ENCODE measurements around the gene KIF2C.
A peak's percentile ranks its signal among the peaks of the same experiment; 100 is the strongest.
"Not testable (repeated sequence)": the region's sequence is repeated elsewhere in the genome, so short reads cannot be mapped to it uniquely, and the experiment has no call there.

The KIF2C gene

DNA sequence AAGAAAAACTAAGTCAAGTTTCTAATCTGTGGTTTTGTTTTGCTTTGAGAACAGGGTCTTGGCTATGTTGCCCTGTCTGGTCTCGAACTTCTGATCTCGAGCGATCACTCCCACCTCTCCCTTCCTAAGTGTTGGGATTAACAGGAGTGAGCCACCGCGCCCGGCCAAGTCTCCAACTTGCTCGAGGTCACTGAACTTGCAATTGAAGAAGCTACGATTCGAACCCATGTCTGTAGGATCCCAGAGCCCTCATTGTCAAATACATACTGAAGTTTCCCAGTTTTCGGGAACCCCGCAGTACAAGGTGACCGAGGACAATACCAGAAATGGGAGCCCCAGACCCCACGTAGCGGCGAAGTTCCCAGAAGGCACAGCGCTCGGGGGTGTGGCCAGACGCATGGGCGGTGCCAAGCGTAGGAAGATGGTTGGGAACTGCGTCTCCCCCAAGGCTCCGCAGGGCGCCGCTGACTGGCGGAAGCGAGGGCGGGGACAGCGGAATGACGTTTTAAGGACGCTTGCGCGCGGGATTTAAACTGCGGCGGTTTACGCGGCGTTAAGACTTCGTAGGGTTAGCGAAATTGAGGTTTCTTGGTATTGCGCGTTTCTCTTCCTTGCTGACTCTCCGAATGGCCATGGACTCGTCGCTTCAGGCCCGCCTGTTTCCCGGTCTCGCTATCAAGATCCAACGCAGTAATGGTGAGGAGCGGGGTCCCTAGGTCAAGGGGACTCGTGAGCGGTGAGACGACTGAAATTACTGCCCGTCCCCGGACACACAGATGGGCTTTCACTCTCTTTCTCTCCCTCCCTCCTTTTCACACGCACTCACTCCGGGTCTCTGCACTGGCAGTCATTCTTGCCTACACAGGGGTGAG is at the start of gene KIF2C:
Gene KIF2C, plus strand, starts transcription at position 531 of the 872 bp plus-strand sequence. Its CDS starts 96 bp downstream, at position 627.
- peak; percentile 94 for DNase-seq (ENCODE audit: low read depth)

DNA sequence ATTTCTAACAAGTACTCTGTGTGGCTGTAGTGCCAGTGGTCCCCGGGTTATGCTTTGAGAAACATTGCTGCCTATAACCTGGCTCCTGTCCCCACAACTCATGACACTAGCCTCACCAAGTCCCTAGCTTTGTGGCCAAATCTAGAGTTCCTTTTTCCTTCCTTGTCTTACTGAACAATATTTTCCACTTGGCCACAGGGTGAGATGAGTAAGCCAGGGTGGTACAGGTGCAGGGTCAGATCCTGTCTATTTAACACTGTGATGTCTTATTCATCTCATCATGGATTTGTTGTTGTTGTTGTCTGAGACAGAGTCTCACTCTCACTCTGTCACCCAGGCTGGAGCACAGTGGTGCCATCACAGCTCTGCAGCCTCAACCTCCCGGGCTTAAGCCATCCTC is 46.5 kb upstream of the KIF2C start:
- no peak for DNase-seq (ENCODE audit: low read depth)

DNA sequence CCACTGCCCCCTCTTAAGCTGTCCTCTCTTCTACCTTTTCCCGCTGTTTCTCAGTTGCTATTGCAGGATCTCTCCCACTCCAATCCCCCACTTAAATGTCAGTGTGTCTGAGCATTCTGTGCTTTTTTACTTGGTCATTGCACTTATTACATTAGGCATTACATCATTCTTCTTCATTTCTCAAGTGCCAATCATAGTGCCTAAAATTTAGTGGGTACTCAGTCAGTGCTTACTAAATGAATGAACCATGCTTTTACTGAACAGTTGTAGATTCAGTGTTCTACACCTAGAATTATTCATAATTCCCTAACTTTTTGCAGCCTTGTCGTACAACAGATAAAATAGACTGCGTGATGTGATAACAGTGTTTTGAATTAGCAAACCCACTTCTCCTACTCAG is 45.7 kb upstream of the KIF2C start:
- no peak for DNase-seq (ENCODE audit: low read depth)

DNA sequence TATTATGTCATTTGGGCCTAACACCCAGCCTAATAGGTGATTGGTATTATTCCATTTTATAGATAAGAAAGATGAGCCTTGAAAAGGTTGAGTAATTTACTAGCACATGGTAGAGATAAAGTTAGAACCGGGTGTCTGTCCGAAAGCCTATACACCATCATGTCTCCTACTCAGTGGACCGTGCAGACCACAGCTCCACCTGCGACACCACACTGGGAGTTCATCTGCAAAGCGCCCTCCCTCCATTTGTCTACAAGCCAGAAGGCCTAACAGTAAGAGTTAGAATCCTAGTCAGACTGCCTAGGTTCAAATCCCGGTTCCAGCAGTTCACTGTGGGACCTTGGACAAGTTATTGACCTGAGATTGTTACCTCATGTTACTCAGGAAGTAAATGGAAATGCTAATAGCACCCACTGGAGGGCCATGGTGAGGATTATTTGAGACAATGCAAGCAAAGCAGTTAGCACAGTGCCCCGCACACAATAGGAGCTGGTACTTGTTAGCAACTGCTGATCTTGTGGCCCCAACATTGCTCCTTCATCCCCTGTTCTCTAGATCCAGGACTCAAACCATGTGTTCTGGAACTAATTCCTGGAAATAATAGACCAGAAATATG is 44.7 kb upstream of the KIF2C start:
- no peak for DNase-seq (ENCODE audit: low read depth)

DNA sequence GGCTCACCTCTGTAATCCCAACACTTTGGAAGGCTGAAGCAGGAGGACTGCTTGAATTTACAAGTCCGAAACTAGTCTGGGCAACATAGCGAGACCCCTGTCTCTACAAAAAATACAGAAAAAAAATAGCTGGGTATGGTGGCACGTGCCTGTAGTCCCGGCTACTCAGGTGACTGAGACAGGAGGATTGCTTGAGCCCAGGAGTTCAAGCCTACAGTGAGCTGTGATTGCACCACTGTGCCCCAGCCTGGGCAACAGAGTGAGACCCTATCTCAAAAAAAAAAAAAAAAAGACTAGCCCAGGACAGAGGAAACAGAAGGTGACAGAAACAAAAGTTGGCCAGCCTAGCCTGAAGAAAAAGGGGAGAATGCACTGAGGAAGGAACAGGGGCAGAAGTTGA is 44.0 kb upstream of the KIF2C start:
- no peak for DNase-seq (ENCODE audit: low read depth)

DNA sequence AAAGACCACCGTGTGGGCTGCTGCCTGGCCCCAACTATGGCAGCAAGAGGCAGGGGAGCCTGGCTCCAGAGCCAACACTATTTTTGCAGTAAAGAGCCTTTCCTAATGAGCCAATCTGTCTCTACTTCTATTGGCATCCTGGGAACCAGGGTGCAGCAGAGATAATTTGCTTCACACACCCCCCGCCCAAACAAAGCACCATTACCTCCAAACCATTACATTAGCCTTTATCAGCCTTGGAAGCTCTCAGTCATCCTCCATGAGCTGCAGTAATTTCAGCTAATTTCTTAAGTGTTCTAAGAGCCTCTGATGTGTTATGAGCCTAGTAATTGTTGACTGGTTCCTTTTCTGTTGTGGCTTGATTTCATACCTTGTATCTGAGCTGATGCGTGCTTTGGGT is 43.5 kb upstream of the KIF2C start:
- DNase-seq (ENCODE audit: low read depth) = no peak

DNA sequence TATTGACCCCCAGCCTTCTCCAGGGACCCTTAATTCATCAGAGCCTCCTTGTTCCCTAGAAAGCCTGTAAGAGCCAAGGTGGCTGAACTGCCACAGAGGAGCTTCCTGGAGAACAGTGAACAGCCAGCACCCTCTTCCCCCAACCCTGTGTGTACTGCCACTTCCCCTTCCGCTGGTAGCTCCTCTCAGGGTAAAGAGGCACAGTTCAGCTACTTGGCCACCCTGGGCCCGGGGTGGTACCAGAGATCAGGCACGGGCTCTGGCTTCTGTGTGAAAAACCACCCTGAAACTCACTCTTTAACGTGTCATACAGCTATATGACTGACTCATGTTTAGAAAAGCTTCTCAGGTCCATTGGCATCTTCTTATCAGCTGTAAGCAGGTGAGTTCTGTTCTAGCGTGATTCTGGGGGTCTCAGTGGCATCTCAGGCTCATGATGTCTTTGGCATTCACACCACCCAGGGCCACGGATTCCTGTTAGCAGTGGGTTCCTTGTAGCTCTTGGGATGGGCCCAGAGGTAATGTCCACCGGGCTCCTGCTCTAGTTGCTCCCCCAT is 42.8 kb upstream of the KIF2C start:
- no peak for DNase-seq (ENCODE audit: low read depth)

DNA sequence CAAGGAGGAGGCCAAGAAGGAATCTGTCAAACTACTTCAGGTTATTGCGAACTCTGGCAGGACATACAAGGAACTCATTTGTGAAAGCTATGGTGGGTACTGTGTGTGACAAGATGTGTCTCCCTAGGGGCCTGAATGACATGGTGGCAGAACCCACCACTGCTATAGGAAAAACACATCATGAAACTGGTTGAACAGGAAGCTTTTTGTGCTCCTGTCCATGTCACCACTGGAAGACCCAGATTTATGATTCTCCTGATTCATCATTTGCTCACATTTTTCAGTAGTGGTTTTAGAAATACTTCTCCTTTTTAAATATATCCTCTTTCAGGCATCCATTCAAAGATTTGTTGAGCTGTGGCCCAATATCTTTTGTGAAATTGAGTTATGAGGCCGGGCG is 41.5 kb upstream of the KIF2C start:
- no peak for DNase-seq (ENCODE audit: low read depth)

DNA sequence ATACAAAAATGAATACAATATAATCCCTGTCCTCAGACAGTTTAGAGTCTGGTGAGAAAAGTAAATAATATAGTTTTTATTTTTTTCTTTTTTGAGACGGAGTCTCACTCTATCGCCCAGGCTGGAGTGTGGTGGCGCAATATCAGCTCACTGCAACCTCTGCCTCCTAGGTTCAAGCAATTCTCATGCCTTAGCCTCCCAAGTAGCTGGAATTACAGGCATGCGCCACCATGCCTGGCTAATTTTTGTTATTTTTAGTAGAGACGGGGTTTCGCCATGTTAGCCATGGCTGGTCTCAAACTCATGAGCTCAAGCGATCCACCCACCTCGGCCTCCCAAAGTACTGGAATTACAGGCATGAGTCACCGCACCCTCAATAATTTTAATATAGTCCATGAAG is 40.3 kb upstream of the KIF2C start:
- DNase-seq (ENCODE audit: low read depth) = not testable (repeated sequence)

DNA sequence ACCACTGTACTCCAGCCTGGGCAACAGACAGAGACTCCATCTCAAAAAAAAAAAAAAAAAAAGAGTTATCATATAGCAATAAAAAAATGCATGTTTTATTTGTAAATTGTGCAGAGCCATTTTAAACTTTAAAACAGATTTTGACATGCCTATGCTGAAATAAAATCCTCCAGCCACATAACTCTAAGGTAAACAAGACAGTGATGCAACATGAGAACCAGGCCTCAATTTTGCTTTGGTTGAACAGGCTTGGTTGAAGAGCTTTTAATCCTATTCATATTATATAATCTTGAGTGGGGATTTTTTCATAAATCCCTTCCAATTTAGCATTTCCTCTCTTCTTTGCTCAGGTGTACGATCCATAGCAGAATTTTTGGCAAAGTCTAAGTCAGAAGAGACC is 39.1 kb upstream of the KIF2C start:
- no peak for DNase-seq (ENCODE audit: low read depth)

DNA sequence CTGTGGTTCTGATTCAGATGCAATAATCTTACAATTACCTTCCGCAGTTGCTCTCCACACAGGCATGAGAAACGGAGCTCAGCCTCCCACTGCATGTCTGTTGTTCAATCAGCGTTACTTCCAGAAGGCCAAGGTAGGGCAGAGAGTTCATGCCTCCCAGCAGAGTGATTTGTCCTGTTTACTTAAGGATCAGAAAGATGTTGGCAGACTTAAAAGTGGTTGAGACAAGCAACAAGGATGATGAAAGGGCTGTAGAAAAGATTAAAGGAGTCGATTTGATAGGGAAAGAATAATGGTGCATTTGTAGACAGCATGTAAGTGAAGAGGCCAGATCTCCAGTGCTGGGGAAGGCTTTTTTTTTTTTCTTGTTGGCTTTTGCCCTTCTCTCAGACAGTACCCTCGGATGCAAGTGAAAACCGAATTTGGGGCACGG is 38.5 kb upstream of the KIF2C start:
- no peak for DNase-seq (ENCODE audit: low read depth)

DNA sequence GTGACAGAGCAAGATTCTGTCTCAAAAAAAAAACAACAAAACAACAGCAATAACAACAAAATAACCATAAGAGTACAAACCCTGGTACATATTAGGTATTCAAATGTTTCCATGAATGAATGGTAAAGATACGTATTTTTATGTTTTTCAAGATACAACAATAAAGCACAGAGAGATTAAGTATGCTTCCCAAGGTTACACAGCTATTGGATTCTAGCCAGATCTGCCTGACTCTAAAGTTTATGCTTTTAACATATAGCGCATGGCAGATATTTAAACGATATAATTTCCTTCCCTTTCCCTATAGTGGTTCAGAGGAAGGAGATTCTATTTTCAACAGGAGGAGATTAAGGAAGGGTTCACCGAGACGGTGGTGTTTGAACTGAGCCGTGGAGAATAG is 34.2 kb upstream of the KIF2C start:
- no peak for DNase-seq (ENCODE audit: low read depth)

DNA sequence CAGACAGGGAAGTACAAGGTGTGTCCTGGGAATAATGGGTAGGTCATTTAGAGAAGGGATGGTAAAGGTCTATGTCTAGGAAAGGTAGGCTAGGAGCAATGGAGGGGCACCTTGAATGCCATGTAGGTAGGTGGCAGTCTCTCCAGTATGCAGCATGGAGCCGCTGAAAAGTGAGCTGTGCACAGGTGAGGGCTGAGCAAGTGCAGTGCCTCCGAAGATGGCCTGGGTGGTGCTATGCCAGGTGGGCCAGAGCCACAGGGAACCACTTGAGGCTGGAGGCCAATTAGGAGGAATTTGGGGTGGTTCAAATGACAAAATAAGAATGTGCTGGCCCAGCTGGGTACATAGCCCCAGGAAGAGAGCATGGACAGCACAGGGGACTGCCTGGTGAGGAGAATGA is 33.7 kb upstream of the KIF2C start:
- no peak for DNase-seq (ENCODE audit: low read depth)

DNA sequence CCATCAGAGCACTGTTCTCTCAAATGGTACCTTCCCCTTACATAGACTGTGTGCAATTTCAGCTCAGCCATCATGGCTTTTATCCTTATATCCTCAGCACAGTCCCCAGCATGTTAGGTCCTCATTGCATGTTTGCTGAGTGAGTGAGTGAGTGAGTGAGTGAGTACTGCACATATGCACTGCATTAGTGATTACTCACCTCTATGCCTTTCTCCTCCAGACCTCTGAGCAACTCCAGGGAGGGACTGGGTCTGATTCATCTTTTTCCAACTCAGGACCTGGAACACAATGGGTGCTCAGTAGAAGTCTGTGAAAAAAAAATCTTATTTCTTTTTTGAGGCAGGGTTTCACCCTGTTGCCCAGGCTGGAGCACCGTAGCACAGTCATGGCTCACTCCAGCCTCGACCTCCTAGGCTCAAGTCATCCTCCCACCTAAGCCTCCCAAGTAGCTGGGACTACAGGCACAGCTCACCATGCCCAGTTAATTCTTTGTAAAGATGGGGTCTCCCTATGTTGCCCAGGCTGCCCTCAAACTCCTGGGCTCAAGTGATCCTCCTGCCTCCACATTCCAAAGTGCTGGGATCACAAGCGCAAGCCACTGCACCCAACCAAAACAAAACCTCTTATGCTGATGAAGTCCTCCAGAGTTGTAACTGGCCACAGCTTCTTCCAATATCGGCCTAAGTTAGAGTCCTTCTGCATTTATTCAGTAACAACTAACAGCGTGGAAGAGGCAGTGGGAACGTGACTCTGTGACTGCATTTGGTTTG is 32.3 kb upstream of the KIF2C start:
- DNase-seq (ENCODE audit: low read depth) = peak; percentile 93

DNA sequence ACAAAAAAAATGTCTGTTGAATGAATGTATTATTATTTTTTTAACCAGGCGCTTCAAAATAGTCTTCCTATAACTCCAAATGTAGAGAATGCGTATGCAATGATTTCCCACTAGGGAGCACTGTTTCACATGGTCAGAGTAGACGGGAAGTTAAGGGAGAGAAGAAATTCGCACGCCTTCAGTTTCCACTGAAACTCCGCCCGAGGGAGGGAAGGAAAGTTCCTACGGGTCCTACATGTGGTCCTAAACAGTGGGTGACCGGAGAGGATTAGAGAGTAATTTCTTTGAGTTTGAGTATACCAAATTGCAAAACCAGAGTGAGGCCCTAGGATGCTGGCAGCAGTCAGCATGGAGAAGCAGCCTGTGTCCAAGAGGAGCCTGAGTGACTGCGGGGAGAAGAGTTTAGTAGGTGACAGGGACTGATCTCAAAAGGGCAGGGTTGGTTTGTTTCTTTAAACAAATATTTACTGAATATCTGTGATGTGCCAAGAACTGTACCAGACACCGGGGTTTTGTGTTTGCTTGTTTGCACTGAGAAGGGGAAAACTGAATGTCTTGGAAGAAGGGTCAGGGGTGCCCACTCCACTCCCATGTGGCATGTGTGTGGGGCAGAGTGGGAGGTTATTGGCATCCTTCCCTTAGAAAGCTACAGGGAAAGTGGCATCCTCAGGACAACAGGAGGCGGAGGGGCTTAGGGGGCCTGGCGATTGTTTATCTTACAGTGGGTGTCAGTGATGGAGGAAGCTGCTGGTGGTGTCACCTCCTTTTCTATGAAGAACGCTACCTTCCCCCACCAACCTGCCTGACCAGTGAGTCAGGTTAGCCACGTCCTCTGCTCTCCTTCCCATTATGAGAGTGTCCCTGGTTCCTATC is 31.4 kb upstream of the KIF2C start:
- peak; percentile 54 for DNase-seq (ENCODE audit: low read depth)

DNA sequence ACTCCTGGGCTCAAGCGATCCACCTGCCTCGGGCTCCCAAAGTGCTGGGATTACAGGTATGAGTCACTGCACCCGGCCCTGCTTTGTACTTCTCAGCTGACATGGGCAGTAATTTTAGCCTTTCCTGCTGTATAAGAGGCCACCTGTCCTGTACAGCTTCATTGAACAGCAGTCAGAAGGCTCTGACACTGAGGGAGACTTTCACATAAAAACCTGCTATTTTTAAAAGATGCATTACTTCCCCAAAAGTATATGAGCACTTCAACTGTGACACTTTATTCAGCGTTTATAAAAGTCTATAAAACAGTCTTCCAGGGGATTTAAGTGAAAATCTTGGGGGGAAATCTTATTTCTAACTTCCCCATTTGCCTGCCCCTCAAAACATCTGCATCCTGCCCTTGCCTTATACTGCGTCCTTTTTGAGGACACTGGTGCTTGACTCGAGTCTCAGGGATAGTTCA is 26.3 kb upstream of the KIF2C start:
- no peak for DNase-seq (ENCODE audit: low read depth)

DNA sequence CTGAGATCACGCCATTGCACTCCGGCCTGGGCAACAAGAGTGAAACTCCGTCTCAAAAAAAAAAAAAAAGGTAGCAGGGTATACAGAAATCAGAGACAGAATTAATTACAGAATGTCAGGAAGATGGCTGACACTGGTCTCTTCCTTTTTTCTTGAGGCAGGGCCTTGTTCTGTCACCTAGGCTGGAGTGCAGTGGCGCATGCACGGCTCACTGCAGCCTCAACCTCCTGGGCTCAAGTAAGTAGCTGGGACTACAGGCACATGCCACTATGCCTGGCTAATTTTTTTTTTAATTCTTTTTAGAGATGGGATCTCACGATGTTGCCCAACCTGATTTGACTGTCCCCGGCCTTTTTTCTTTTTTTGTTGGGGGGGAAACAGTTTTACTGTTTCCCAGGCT is 25.1 kb upstream of the KIF2C start:
- DNase-seq (ENCODE audit: low read depth) = no peak

DNA sequence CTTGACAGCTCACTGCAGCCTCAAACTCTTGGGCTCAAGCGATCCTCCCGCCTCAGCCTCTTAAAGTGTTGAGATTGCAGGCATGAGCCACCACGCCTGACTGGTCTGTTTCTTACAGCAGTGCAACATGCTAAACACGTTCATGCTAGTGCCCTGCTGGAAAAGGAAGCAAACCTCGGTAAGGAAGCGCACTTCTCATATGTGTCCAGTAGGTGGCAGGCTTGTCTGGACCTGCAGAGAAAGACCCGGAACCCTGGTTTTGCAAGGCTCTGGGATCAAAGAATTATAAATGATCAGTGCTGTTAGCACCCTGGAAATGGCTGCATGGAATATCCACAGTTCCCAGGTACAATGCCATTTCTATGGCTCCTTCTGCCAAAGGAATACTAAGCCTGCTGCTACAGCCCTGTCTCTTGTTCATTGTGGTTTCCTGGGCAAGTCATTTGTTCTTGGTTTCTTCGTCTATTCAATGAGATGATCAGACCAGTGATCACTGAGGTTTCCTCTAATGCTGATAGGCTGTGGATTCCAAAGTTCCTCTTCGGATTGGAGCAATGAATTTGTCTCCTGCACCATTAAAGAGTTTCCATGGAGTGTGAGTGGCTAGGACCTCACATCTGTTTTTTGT is 24.6 kb upstream of the KIF2C start:
- DNase-seq (ENCODE audit: low read depth) = peak; percentile 53

DNA sequence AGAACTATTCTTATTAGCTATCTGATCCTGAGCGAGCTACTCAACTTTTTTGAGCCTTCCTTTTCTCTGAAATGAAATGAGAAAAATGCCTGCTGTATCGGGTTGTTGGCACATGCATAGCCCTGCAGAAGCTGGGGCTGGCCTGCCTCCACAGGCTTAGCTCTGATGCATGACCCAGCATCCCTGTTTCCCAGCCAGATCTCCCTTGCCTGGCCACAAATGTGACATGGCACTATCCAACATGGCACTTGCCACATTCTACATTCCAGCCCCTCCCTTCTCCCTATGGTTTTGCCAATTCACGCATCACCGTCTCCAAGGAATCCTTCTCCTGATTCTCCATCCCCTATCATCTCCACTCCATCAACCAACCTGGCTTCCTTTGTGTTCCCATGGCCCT is 22.5 kb upstream of the KIF2C start:
- no peak for DNase-seq (ENCODE audit: low read depth)

DNA sequence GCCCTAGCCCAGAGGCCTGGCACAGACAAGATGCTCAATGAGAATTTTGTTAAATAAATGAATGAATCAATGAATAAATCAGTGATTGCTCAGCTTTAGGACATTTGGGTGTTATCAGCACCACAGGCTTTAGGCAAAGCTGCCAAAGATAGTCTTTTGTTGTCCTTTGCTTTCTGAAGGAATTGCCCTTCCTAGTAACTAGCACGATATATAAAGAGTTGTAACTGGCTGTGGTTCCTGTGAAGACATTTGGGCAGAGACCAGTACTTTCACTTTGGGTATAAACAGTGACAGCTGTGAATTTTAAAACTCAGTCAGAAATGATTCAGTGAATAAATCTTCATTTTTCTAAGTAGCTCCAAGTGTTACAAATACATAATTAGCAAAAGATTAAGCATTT is 22.0 kb upstream of the KIF2C start:
- no peak for DNase-seq (ENCODE audit: low read depth)

DNA sequence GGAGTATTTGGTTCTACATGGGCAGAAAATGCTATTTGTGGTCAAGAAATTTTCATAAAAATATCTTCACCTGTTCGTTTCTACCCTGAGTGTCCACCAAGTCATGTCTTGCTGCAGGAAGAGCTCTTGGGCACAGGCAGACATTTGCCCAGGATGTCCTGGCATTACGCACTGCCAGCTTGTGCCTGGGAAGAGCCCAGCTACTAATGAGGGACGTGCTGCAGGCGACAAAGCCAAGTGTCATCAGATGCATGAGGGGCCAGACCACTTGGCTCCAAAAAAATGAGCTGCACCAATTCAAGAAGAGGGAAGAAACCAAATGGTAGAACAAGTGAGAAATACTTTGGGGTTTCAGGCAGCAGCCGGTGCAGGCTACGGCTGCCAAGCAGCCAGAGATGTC is 21.5 kb upstream of the KIF2C start:
- DNase-seq (ENCODE audit: low read depth) = no peak
